ENCODE results near the gene AP4B1.

- TF ChIP-seq CTCF (IDR thresholded peaks at IDR 0.05; ENCODE audit: low read depth, low read length), result no peak
- TF ChIP-seq EZH2phosphoT487 (IDR thresholded peaks at IDR 0.05; ENCODE audit: low read depth), result no peak
Measured at GRCh38 chr1:113891631-113892220, 12.9 kb downstream of the AP4B1 start.

Measured in OCI-LY3 (cell line).